ENCODE data around the gene TBX19. TPM values are rescaled to one million over a fixed set of nuclear protein-coding genes. Genes with fewer than 3 reads are reported as not detected.

TBX19 gene
- total and polyA plus RNA-seq, 2 experiments from 2014 or later, result 1.4 to 1.7 TPM

DNA sequence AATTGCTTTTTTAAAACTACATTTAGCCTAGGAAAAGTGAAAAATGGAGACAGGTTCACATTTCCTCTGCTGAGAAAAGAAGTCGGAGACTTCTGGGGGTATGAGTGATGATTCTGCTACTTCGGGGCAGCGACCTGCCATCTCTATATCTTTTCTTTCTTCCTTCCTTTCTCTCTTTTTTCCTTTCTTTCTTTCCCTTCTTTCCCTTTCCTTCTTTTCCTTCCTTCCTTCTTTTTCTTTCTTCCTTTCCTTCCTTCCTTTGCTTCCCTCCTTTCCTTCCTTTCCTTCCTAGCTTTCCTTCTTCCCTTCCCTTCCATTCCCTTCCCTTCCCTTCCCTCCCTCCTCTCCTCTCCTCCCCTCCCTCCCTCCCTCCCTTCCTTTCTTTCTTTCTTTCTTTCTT lies 17.8 kb downstream of the TBX19 start:
- Histone ChIP-seq H3K27me3 (no peaks in the 10 kb centered on the region), H3K4me1 (ENCODE audit: low read depth) (peaks cover 18% of the 10 kb centered on the region)
- no peak for DNase-seq (ENCODE audit: low read depth in 1 of 2, low spot score in 1 of 2)

DNA sequence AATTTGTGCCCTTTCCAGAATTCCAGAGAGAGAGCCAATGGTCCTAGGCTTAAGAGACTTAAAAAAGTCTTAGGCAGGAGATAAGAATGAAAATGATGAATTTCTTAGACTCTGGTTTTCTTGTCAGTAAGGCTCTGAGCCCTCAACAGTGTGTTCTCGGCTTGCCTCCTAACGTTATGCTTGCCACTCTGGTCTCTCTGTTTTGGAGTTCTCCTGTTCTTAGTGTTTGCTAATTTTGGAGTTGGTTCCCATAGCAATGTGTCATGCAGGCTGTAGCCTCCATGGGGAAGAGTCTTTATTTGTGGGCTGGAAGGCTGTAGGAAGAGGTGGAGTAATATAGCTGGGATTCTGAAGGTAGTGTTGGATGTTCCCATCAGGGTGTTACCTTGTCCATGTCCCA lies 19.9 kb downstream of the TBX19 start:
- no peaks in the 10 kb centered on the region for H3K36me3 ChIP-seq
- H3K27ac ChIP-seq, result peak overlapping the region; percentile 20
- no peaks in the 10 kb centered on the region for H3K27me3 ChIP-seq
- no peaks in the 10 kb centered on the region for H3K9me3 ChIP-seq (ENCODE audit: low read depth)
- H3K4me3 ChIP-seq, result no peak overlapping the region
- no peak for DNase-seq (ENCODE audit: low read depth in 1 of 2, low spot score in 1 of 2)
- TF ChIP-seq, protein P1, sequence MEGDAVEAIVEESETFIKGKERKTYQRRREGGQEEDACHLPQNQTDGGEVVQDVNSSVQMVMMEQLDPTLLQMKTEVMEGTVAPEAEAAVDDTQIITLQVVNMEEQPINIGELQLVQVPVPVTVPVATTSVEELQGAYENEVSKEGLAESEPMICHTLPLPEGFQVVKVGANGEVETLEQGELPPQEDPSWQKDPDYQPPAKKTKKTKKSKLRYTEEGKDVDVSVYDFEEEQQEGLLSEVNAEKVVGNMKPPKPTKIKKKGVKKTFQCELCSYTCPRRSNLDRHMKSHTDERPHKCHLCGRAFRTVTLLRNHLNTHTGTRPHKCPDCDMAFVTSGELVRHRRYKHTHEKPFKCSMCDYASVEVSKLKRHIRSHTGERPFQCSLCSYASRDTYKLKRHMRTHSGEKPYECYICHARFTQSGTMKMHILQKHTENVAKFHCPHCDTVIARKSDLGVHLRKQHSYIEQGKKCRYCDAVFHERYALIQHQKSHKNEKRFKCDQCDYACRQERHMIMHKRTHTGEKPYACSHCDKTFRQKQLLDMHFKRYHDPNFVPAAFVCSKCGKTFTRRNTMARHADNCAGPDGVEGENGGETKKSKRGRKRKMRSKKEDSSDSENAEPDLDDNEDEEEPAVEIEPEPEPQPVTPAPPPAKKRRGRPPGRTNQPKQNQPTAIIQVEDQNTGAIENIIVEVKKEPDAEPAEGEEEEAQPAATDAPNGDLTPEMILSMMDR (IDR thresholded peaks at IDR 0.05; ENCODE audit: low read depth, low read length), result no peak
- peaks cover 18% of the 10 kb centered on the region for H3K4me1 ChIP-seq (ENCODE audit: low read depth)

More for the DNA sequence above, 17.8 kb downstream of the TBX19 start:
- TF ChIP-seq, protein P1 (IDR thresholded peaks at IDR 0.05; ENCODE audit: low read depth, low read length), result no peak
- H3K36me3 ChIP-seq, result no peaks in the 10 kb centered on the region
- no peaks in the 10 kb centered on the region for H3K9me3 ChIP-seq (ENCODE audit: low read depth)
- H3K4me3 ChIP-seq, result no peak overlapping the region
- H3K27ac ChIP-seq, result no peak overlapping the region

DNA sequence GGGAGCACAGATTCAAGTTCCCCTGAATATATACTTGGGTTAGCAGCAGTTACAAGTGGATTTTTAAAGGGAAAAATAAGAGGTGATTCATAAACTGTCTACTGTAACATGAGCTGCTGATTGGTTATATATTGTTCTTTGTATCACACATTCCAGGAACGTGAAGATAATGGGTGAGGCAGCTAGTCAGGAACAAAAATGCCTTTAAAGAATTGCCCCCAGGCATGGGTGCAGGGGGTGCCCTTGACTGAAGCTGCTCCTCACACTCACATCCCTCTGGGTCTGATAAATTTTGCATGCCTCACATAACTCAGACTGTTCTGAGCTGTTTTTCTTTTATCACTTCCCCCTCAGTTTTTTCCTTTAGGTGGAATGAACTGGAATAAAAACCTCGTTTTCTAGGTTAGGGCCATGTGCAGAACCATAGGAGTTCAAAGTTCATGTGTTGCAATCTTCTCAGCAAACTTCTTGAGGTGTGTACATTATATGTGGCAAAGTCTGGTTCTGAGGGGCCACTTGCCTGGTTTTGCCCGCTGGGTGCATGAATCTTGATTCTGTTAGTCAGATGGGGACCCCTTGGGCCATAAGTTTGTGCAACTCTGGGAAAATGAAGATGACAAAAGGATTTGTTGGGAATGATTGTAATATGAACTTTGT lies 21.1 kb downstream of the TBX19 start:
- Histone ChIP-seq H3K27ac (no peak overlapping the region), H3K36me3 (no peaks in the 10 kb centered on the region), H3K9me3 (ENCODE audit: low read depth) (no peaks in the 10 kb centered on the region), H3K4me3 (no peak overlapping the region), H3K27me3 (no peaks in the 10 kb centered on the region), H3K4me1 (ENCODE audit: low read depth) (peaks cover 18% of the 10 kb centered on the region)
- DNase-seq (ENCODE audit: low read depth in 1 of 2, low spot score in 1 of 2), result peak; percentile 41 to 70
- TF ChIP-seq, protein P1 (IDR thresholded peaks at IDR 0.05; ENCODE audit: low read depth, low read length), result no peak

DNA sequence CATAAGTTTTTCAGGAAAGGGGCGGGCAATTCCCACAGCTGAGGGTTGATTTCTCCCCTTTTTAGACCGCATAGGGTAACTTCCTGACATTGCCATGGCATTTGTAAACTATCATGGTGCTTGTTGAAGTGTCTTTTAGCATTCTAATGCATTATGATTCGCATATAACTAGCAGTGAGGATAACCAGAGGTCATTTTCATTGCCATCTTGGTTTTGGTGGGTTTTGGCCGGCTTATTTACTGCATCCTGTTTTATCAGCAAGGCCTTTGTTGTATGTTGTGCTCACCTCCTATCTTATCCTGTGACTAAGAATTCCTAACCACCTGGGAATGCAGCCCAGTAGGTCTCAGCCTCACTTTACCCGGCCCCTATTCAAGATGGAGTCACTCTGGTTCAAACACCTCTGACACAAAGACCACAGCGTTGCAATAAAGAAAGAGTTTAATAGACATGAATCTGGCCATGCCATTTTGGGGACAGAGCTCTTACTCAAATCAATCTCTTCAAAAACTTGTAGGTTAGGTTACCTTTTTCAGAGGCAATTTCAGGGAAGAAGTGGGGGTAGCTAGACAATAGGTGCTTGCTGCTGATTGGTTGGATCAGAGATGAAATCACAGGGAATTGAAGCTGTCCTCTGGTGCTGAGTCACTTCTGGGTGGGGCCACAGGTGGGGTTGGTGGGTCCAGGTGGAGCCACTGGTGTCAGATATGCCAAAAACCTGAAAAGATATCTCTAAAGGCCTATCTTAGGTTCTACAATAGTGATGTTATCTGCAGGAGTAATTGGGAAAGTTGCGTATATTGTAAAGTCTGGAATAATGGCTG lies 23.3 kb downstream of the TBX19 start:
- Histone ChIP-seq H3K4me3 (no peak overlapping the region), H3K27ac (no peak overlapping the region), H3K27me3 (no peaks in the 10 kb centered on the region), H3K4me1 (ENCODE audit: low read depth) (peaks cover 18% of the 10 kb centered on the region), H3K36me3 (no peaks in the 10 kb centered on the region), H3K9me3 (ENCODE audit: low read depth) (no peaks in the 10 kb centered on the region)
- TF ChIP-seq, protein P1 (IDR thresholded peaks at IDR 0.05; ENCODE audit: low read depth, low read length), result no peak
- DNase-seq (ENCODE audit: low read depth in 1 of 2, low spot score in 1 of 2), result no peak

DNA sequence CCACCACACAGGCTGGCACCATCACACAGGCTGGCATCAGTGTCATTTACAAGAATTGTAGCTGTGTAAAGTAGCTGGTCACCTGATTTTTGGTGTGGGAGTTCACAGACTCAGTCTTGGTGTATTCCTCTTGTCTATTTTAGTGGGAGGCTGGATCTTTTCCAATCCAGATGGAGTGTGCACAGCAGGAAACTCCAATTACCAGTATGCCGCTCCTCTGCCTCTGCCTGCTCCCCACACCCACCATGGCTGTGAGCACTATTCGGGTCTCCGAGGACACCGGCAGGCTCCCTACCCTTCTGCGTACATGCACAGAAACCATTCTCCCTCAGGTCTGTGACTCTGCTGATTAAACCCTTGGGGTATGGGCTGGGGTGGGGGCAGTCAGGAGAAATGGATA lies 24.2 kb downstream of the TBX19 start:
- H3K4me3 ChIP-seq, result no peak overlapping the region
- H3K9me3 ChIP-seq (ENCODE audit: low read depth), result no peaks in the 10 kb centered on the region
- no peaks in the 10 kb centered on the region for H3K27me3 ChIP-seq
- H3K36me3 ChIP-seq, result no peaks in the 10 kb centered on the region
- peaks cover 18% of the 10 kb centered on the region for H3K4me1 ChIP-seq (ENCODE audit: low read depth)
- H3K27ac ChIP-seq, result no peak overlapping the region
- TF ChIP-seq, protein P1 (IDR thresholded peaks at IDR 0.05; ENCODE audit: low read depth, low read length), result no peak
- DNase-seq (ENCODE audit: low read depth in 1 of 2, low spot score in 1 of 2), result no peak
